Measurements from ENCODE around the gene DNMT3A. TPM values are rescaled to one million over a fixed set of nuclear protein-coding genes. Genes with fewer than 3 reads are reported as not detected.

Gene DNMT3A
- total RNA-seq, 1 donor from 2014 or later, result 101 TPM

DNA sequence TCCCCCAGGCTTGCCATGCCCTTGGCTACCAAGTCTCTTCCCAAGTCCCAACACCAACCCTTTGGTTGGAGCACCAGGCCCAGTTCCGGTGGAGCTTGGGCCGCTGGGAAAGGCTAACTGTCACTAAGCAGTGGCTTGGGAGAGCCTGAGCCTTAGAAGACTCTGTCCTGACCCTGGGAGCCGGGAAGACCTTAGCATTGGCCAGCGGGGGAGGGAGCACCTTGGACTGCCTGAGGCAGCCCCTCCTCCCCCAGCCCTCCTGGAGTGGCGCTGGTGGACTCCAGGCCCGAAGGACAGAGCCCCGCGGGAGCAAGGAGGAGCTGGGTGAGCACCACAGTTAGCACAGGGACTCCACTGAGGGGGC lies 110.8 kb downstream of the DNMT3A start:
- Mint-ChIP-seq H3K4me1 (ENCODE audit: low read depth) (peaks cover 12% of the 10 kb centered on the region), H3K27me3 (ENCODE audit: insufficient read depth) (no peaks in the 10 kb centered on the region), H3K9me3 (no peaks in the 10 kb centered on the region), H3K27ac (no peak overlapping the region), H3K36me3 (ENCODE audit: low read depth) (peaks cover 32% of the 10 kb centered on the region), H3K4me3 (no peak overlapping the region)
- intact Hi-C loops (cut with micrococcal nuclease), result no loop called here
- DNase-seq (ENCODE audit: low spot score), result no peak

DNA sequence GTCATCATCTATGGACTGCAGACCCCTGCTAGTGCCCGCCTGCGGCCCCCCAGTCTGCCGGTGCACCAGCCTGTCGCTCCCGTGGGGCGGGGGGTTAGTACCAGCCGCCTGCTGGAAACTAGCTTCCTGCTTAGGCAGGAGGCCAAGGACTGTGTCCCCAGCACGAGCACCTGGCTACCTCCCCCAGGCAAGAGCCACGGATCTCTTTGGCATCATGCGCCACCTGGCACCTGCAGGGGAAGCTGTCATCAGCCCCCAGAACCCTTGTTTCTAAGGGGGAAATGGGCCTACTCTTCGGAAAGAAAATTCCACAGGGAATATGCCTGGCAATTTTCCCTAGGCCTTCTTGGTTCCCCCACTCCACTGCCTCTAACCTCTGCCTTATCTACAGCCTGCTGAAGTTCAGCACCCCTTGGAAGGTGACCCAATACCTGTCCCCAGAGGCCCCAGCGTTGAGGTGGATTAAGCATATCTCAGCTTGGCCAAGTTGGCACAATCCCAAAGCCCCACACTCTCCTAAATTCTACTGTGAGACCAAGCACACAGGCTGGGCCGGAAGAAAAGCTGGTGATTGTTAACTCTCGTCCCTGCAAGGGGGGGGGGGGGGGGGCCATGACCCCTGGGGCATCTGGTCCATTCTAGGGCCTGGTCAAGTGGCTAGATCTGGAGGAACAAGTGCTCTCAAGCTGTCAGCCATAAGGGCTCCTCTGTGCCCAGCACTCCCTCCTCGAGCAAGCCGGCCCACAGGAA lies 111.4 kb downstream of the DNMT3A start:
- no peak for DNase-seq (ENCODE audit: low spot score)
- H3K4me1 Mint-ChIP-seq (ENCODE audit: low read depth), result peaks cover 12% of the 10 kb centered on the region
- no peak overlapping the region for H3K27ac Mint-ChIP-seq

DNA sequence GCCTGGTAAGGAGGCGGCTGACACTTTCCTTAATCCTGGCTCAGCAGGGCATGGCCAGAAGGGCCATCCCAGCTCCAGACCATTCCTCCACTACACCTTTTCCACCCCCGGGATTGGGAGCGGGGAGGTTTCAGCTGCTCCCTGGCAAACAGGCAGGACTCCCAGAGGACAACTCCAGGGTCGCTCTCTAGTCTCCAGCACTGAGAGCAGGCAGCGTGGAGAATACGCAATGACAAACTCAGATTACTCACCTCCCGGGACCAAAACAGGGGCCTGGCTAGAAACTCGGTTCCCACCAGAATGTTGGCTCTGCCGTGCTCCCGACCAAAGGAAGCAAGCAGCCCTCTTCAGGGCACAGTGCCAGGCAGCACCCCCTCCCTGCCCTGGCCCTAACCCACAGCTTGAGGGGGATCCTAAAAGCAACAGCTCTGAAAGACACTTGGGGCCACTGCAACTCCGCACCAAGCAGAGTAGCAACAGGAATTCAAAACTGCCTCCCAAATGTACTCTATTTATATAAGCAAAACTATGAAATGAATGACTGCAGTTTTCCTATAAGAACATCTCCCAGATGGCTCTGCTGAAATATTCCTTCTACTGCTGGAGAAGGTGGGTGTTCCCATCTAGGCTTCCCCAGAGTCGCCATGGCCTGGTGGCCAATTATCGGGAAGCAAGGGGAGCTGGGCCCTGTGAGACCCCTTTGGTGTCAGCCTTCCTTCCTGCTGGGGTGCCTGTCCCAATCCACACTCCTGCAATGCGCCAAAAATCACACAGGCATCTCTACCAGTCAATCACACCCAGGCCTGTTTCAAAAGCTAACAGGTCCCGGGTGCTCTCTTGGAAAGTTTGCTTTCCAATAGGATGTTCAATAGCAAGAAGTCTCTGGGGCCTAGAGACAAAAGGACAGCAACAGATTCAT lies 112.2 kb downstream of the DNMT3A start:
- Mint-ChIP-seq H3K36me3 (ENCODE audit: low read depth) (peaks cover 22% of the 10 kb centered on the region), H3K27me3 (ENCODE audit: insufficient read depth) (no peaks in the 10 kb centered on the region), H3K9me3 (no peaks in the 10 kb centered on the region), H3K4me3 (no peak overlapping the region), H3K4me1 (ENCODE audit: low read depth) (peaks cover 12% of the 10 kb centered on the region), H3K27ac (no peak overlapping the region)
- no peak for DNase-seq (ENCODE audit: low spot score)
- intact Hi-C loops (cut with micrococcal nuclease), result no loop called here

More for the DNA sequence above, 111.4 kb downstream of the DNMT3A start:
- no peaks in the 10 kb centered on the region for H3K27me3 Mint-ChIP-seq (ENCODE audit: insufficient read depth)
- H3K9me3 Mint-ChIP-seq, result no peaks in the 10 kb centered on the region
- H3K36me3 Mint-ChIP-seq (ENCODE audit: low read depth), result peaks cover 26% of the 10 kb centered on the region
- H3K4me3 Mint-ChIP-seq, result no peak overlapping the region
- intact Hi-C loops (cut with micrococcal nuclease), result no loop called here

DNA sequence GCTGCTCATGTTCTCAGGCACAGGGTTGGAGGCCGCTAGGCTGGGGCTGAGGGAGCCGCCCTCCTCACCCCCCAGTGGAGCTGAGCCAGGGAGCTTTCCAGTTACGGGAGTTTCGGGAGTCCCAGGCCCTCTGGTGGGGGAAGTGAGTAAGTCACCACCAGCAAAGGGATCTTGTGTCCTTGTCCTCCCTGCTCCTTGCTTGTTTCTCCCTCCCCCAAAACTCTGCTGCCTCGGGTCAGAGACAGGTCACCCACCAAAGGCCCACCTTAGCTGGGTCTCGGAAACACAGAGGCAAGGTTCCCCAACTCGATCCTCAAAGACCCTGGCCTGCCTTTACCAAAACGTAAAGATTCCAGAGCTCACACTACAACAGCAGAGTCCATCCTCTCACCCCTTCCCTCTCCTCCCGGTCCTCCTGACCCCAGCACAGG lies 112.9 kb downstream of the DNMT3A start:
- no peaks in the 10 kb centered on the region for H3K9me3 Mint-ChIP-seq
- H3K36me3 Mint-ChIP-seq (ENCODE audit: low read depth), result peaks cover 16% of the 10 kb centered on the region
- H3K4me3 Mint-ChIP-seq, result no peak overlapping the region
- no peak for DNase-seq (ENCODE audit: low spot score)
- H3K4me1 Mint-ChIP-seq (ENCODE audit: low read depth), result peaks cover 12% of the 10 kb centered on the region
- H3K27ac Mint-ChIP-seq, result no peak overlapping the region
- H3K27me3 Mint-ChIP-seq (ENCODE audit: insufficient read depth), result no peaks in the 10 kb centered on the region
- intact Hi-C loops (cut with micrococcal nuclease), result no loop called here

DNA sequence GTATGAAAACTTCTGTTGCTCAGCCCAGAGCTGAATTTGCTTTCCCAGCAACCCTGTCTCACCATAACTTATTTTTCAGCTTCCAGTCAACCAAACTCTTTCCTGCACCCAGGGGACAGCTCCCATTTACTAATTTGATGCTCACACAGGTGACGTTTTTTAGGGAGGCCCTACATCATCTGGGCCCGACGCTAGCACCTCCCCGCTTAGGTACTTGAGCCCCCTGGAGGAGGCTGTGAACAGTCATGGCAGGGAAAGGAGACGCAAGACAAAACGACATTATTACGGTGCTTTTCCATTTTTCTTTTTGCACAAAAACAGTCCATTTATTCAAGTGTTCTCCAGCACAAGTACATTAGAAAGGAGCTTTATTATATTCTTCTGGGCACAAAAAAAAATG lies 114.1 kb downstream of the DNMT3A start:
- no peaks in the 10 kb centered on the region for H3K9me3 Mint-ChIP-seq
- H3K27me3 Mint-ChIP-seq (ENCODE audit: insufficient read depth), result no peaks in the 10 kb centered on the region
- peaks cover 11% of the 10 kb centered on the region for H3K36me3 Mint-ChIP-seq (ENCODE audit: low read depth)
- no peak overlapping the region for H3K27ac Mint-ChIP-seq
- intact Hi-C loops (cut with micrococcal nuclease), result no loop called here
- H3K4me1 Mint-ChIP-seq (ENCODE audit: low read depth), result peaks cover 12% of the 10 kb centered on the region
- no peak overlapping the region for H3K4me3 Mint-ChIP-seq
- DNase-seq (ENCODE audit: low spot score), result no peak

DNA sequence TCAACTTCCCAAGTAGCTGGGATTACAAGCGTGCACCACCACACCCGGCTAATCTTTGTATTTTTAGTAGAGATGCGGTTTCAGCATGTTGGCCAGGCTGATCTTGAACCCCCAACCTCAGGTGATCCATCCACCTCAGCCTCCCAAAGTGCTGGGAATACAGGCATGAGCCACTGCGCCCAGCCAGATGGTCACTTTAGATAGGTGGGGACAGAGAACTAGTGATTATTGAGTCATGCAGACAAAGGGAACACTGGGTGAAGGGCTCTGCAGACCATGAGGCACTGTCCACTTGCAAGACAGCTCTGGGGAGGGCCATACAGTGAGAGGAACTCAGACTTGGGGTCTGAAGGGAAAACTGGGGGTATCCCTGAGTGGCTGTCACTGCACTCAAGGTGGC lies 114.9 kb downstream of the DNMT3A start:
- Mint-ChIP-seq H3K4me1 (ENCODE audit: low read depth) (peaks cover 12% of the 10 kb centered on the region), H3K36me3 (ENCODE audit: low read depth) (peaks cover 6% of the 10 kb centered on the region), H3K27ac (no peak overlapping the region), H3K4me3 (no peak overlapping the region), H3K27me3 (ENCODE audit: insufficient read depth) (no peaks in the 10 kb centered on the region), H3K9me3 (no peaks in the 10 kb centered on the region)
- intact Hi-C loops (cut with micrococcal nuclease), result no loop called here
- no peak for DNase-seq (ENCODE audit: low spot score)

DNA sequence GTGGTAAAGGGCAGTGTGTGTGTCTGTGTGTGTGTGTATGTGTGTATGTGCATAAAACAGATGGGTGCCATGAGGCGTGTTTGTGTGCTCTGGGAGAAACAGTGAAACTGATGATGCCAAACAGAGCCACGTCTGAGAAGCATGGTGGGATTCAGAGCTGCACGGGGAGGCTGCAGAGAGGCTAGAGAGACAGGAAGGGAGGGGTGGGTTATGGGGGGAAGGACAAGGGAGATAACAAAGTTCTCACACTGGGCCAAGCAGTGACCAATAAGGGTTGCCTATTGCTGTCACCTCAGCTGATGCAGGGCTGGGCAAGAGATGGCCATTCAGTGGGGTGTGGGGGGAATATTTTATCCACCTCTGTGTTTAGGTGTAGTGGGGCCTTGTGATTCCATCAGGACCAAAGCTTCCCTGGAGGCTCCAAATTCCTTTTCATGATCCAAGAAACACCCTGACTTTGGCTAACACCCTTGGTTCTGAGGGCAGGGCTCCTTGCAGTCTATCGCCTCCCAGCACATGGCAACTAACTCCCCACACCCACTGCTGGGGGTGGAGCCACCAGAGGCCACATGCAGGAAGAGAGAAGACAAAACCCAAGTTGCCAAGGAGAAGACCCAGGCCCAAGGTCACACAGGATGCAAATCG lies 119.1 kb downstream of the DNMT3A start:
- H3K9me3 Mint-ChIP-seq, result no peaks in the 10 kb centered on the region
- H3K27ac Mint-ChIP-seq, result no peak overlapping the region
- no peak for DNase-seq (ENCODE audit: low spot score)
- H3K36me3 Mint-ChIP-seq (ENCODE audit: low read depth), result no peaks in the 10 kb centered on the region
- no peak overlapping the region for H3K4me3 Mint-ChIP-seq
- H3K4me1 Mint-ChIP-seq (ENCODE audit: low read depth), result peaks cover 12% of the 10 kb centered on the region
- H3K27me3 Mint-ChIP-seq (ENCODE audit: insufficient read depth), result no peaks in the 10 kb centered on the region
- intact Hi-C loops (cut with micrococcal nuclease), result no loop called here

DNA sequence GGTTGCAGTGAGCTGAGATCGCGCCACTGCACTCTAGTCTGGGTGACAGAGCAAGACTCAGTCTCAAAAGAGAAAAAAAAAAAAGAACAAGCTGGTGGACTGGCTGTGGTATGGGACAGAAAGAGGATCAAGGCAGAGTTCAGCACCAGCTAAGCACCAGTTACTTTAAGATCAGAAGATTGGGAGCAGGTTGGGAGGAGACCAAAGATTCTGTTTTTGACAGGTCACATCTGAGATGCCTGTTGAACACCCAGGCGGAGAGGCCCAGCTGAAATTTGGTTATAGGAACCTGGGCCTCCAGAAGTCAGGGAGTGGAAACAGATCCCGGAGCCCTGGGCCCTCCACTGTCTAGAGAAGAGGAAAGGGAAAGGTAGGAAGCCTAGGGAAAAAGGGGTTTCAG lies 120.1 kb downstream of the DNMT3A start:
- Mint-ChIP-seq H3K27ac (no peak overlapping the region), H3K4me3 (no peak overlapping the region), H3K4me1 (ENCODE audit: low read depth) (peaks cover 5% of the 10 kb centered on the region), H3K36me3 (ENCODE audit: low read depth) (no peaks in the 10 kb centered on the region), H3K9me3 (no peaks in the 10 kb centered on the region), H3K27me3 (ENCODE audit: insufficient read depth) (no peaks in the 10 kb centered on the region)
- intact Hi-C loops (cut with micrococcal nuclease), result no loop called here
- no peak for DNase-seq (ENCODE audit: low spot score)

DNA sequence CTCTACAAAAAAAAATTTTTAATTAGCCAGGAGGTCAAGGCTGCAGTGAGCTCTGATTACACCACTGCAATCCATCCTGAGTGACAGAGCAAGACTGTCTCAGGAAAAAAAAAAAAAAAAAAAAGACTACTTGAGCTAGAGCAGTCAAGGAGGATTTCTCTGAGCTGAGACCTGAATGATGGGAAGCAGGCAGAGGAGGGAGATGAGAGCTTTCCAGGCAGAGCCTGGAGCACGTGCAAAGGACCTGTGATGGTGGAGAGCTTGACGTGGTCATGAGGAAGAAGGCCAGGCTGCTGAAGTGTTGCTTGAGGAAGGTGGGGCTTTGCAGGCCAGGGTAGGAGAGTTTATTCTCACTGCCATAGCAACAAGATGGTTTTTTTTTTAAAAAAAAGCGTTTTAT lies 121.4 kb downstream of the DNMT3A start:
- Mint-ChIP-seq H3K36me3 (ENCODE audit: low read depth) (no peaks in the 10 kb centered on the region), H3K4me3 (no peak overlapping the region)

DNA sequence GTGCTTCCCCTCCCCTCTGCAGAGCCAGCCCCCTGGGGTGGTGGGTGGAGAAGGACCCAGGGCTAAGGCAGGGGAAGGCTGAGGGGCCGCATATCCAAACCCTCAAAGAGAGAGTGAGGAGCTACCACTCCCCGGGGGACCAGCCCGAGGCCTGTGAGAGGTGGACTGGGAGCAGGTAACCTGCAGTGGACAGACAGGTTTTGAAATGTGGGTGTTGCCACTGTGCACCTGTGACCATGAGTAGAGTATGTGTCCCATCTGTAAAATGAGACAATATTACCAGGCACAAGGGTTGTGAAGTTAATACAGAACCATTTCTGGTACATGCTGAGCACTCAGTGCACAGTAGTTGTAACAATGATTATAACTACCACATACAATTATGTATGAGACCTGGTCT lies 122.1 kb downstream of the DNMT3A start:
- peaks cover 8% of the 10 kb centered on the region for H3K4me1 Mint-ChIP-seq (ENCODE audit: low read depth)
- no peaks in the 10 kb centered on the region for H3K27me3 Mint-ChIP-seq (ENCODE audit: insufficient read depth)
- H3K36me3 Mint-ChIP-seq (ENCODE audit: low read depth), result no peaks in the 10 kb centered on the region
- no peak overlapping the region for H3K27ac Mint-ChIP-seq
- intact Hi-C loops (cut with micrococcal nuclease), result no loop called here
- no peaks in the 10 kb centered on the region for H3K9me3 Mint-ChIP-seq
- H3K4me3 Mint-ChIP-seq, result no peak overlapping the region
- DNase-seq (ENCODE audit: low spot score), result no peak

More for the DNA sequence above, 121.4 kb downstream of the DNMT3A start:
- no peak for DNase-seq (ENCODE audit: low spot score)
- no peaks in the 10 kb centered on the region for H3K9me3 Mint-ChIP-seq
- peaks cover 5% of the 10 kb centered on the region for H3K4me1 Mint-ChIP-seq (ENCODE audit: low read depth)
- intact Hi-C loops (cut with micrococcal nuclease), result no loop called here
- no peak overlapping the region for H3K27ac Mint-ChIP-seq
- H3K27me3 Mint-ChIP-seq (ENCODE audit: insufficient read depth), result no peaks in the 10 kb centered on the region

DNA sequence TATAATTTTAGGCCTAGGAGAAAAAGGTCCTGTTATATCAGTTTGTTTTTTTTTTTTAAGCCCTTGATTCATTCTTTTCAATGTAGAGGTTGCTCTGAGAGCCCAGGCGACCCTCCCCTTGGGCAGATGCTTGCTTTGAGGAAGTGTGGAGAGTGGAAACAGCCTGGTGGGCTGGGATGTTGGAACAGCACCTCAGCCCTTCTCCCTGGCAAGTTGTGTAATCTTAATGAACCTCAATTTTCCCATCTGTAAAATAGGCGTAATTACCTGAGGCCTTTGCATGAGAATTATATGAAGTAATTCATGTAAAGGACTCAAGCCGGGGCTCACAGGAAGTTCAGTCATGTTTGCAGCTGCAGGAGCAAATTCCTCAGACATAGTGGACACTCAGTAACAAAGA lies 123.6 kb downstream of the DNMT3A start:
- Mint-ChIP-seq H3K27ac (no peak overlapping the region), H3K36me3 (ENCODE audit: low read depth) (no peaks in the 10 kb centered on the region), H3K9me3 (no peaks in the 10 kb centered on the region), H3K4me3 (peak overlapping the region; percentile 53), H3K27me3 (ENCODE audit: insufficient read depth) (no peaks in the 10 kb centered on the region), H3K4me1 (ENCODE audit: low read depth) (peaks cover 8% of the 10 kb centered on the region)
- intact Hi-C loops (cut with micrococcal nuclease), result no loop called here
- no peak for DNase-seq (ENCODE audit: low spot score)

DNA sequence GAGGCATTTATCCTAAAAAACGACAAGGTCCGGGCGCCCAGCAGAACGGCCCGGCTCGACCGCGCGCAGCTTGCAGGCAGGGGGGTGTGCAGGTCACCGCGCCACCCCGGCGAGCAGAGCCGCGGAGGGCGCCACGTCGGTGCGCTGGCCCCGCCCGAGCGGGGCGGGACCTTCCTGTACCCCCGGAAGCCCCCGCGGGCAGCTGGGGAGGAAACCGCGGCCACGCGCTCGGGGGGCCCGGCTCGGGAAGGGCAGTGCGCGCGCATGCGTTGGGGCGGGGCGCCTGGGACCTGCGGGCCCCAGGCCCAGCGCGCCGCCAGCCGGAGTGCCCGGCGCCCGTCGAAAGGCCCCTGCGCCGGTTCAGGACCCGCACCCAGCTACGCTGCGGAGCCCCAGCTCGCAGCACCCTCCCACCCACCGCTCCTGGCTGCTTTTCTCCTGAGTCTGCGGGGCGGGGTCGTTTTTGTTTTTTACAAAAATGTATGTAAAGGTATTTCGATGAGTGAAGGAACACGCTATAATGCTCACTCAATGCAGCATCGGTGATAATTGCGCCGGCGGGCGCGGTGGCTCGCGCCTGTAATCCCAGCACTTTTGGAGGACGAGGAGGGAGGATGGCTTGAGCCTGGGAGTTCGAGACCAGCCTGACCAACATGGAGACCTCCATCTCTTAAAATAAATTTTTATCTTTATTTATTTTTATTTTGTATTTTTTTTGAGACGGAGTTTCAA lies 125.6 kb downstream of the DNMT3A start:
- Mint-ChIP-seq H3K27ac (peak overlapping the region; percentile 58), H3K27me3 (ENCODE audit: insufficient read depth) (peaks cover 3% of the 10 kb centered on the region), H3K4me3 (peak overlapping the region; percentile 72), H3K36me3 (ENCODE audit: low read depth) (no peaks in the 10 kb centered on the region), H3K9me3 (no peaks in the 10 kb centered on the region), H3K4me1 (ENCODE audit: low read depth) (peaks cover 8% of the 10 kb centered on the region)
- intact Hi-C loops (cut with micrococcal nuclease), result no loop called here
- peak; percentile 81 for DNase-seq (ENCODE audit: low spot score)
